Measurements from ENCODE around the gene CYP27B1. TPM values are rescaled to one million over a fixed set of nuclear protein-coding genes. Genes with fewer than 3 reads are reported as not detected.

Gene CYP27B1
- total and polyA plus RNA-seq, 10 of the 15 experiments (the other 5 are each of a cell fraction or from before 2014, with no cell fraction given) = 0.10 to 2.7 (median 1.1) TPM

- no peak for FAIRE-seq
- Histone ChIP-seq H3K4me1 (ENCODE audit: control insufficient read depth, insufficient read depth, low read length) (peaks cover 3% of the 10 kb centered on the region), H2AFZ (ENCODE audit: control insufficient read depth, low read depth, low read length) (no peak overlapping the region), H3K9me3 (replicated peaks; ENCODE audit: control insufficient read depth, insufficient read depth, low read length) (no peaks in the 10 kb centered on the region), H4K20me1 (ENCODE audit: control insufficient read depth, insufficient read depth) (no peaks in the 10 kb centered on the region), H3K36me3 (ENCODE audit: control insufficient read depth in 2 of 2, insufficient read depth in 2 of 2, low read length in 1 of 2) (no peaks in the 10 kb centered on the region), H3K79me2 (ENCODE audit: control insufficient read depth, insufficient read depth, low read length) (no peaks in the 10 kb centered on the region), H3K4me3 (no peak overlapping the region), H3K9ac (ENCODE audit: control insufficient read depth, insufficient read depth, low read length) (no peak overlapping the region), H3K27ac (ENCODE audit: control insufficient read depth, insufficient read depth) (no peak overlapping the region), H3K27me3 (replicated peaks in 1 of 2; ENCODE audit: control insufficient read depth in 2 of 2, insufficient read depth in 2 of 2, low read length in 1 of 2) (no peaks in the 10 kb centered on the region), H3K4me2 (ENCODE audit: control insufficient read depth, insufficient read depth) (no peak overlapping the region)
- ChIA-PET SMC1A (ENCODE audit: uncharacterized antibody, unreplicated experiment) (no interaction called here), POLR2A (no interaction called here), CTCF (interaction anchor here (0.8 to 3.0 kb wide), 5 partner anchors 10 to 122 kb away, joined by 3 to 10 read pairs (median 4); no protein-coding TSS in a partner anchor), RAD21 (ENCODE audit: unreplicated experiment) (no interaction called here)
- 85% methylated on average over 2 of the region's 2 CpGs for WGBS (ENCODE audit: insufficient coverage, insufficient replicate concordance, low lambda C conversion rate, missing lambda C conversion rate)
- no TSS peak for BruUV-seq (replicated peaks)
- intact Hi-C loops (cut with micrococcal nuclease; ENCODE audit: unreplicated experiment) (no loop called here), in situ Hi-C loops (cut with MboI) (no loop called here)
- no peak for DNase-seq (ENCODE audit: low read depth, low spot score)
- ATAC-seq = no peak
- TF ChIP-seq, protein P1, sequence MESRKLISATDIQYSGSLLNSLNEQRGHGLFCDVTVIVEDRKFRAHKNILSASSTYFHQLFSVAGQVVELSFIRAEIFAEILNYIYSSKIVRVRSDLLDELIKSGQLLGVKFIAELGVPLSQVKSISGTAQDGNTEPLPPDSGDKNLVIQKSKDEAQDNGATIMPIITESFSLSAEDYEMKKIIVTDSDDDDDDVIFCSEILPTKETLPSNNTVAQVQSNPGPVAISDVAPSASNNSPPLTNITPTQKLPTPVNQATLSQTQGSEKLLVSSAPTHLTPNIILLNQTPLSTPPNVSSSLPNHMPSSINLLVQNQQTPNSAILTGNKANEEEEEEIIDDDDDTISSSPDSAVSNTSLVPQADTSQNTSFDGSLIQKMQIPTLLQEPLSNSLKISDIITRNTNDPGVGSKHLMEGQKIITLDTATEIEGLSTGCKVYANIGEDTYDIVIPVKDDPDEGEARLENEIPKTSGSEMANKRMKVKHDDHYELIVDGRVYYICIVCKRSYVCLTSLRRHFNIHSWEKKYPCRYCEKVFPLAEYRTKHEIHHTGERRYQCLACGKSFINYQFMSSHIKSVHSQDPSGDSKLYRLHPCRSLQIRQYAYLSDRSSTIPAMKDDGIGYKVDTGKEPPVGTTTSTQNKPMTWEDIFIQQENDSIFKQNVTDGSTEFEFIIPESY (IDR thresholded peaks at IDR 0.05) = no peak
- no peak for TF ChIP-seq RELB (IDR thresholded peaks at IDR 0.05; ENCODE audit: low read depth)
- no peak for TF ChIP-seq SMAD1 (IDR thresholded peaks at IDR 0.05; ENCODE audit: low read depth, partially characterized antibody)
- TF ChIP-seq EP300 (IDR thresholded peaks at IDR 0.05; ENCODE audit: borderline replicate concordance in 1 of 2, control insufficient read depth in 1 of 2, low read depth in 2 of 2, low read length in 2 of 2) = no peak
- TF ChIP-seq, protein P2, sequence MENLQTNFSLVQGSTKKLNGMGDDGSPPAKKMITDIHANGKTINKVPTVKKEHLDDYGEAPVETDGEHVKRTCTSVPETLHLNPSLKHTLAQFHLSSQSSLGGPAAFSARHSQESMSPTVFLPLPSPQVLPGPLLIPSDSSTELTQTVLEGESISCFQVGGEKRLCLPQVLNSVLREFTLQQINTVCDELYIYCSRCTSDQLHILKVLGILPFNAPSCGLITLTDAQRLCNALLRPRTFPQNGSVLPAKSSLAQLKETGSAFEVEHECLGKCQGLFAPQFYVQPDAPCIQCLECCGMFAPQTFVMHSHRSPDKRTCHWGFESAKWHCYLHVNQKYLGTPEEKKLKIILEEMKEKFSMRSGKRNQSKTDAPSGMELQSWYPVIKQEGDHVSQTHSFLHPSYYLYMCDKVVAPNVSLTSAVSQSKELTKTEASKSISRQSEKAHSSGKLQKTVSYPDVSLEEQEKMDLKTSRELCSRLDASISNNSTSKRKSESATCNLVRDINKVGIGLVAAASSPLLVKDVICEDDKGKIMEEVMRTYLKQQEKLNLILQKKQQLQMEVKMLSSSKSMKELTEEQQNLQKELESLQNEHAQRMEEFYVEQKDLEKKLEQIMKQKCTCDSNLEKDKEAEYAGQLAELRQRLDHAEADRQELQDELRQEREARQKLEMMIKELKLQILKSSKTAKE (IDR thresholded peaks at IDR 0.05; ENCODE audit: low read depth, poor library complexity, severe bottlenecking) = no peak
- TF ChIP-seq CEBPB (IDR thresholded peaks at IDR 0.05; ENCODE audit: borderline replicate concordance in 1 of 2, low read depth in 2 of 2, low read length in 2 of 2) = no peak
- TF ChIP-seq CHD1 (IDR thresholded peaks at IDR 0.05; ENCODE audit: low read depth, low read length) = no peak
- no peak for TF ChIP-seq EED (IDR thresholded peaks at IDR 0.05; ENCODE audit: low read depth)
- no peak for TF ChIP-seq ZBED1 (IDR thresholded peaks at IDR 0.05; ENCODE audit: borderline replicate concordance)
- TF ChIP-seq ZNF622 (IDR thresholded peaks at IDR 0.05) = no peak
- no peak for TF ChIP-seq CREB1 (IDR thresholded peaks at IDR 0.05; ENCODE audit: low read depth)
- no peak for TF ChIP-seq HCFC1 (IDR thresholded peaks at IDR 0.05; ENCODE audit: low read length)
- TF ChIP-seq SIN3A (IDR thresholded peaks at IDR 0.05; ENCODE audit: low read depth, low read length) = no peak
- TF ChIP-seq, protein P3, sequence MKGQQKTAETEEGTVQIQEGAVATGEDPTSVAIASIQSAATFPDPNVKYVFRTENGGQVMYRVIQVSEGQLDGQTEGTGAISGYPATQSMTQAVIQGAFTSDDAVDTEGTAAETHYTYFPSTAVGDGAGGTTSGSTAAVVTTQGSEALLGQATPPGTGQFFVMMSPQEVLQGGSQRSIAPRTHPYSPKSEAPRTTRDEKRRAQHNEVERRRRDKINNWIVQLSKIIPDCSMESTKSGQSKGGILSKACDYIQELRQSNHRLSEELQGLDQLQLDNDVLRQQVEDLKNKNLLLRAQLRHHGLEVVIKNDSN (IDR thresholded peaks at IDR 0.05; ENCODE audit: borderline replicate concordance, extremely low read length, insufficient read depth, low read depth, low read length) = no peak
Observed at GRCh38 chr12:57776247-57776587, 9.3 kb upstream of the CYP27B1 start.

Data from GM12878 (cell line).